Measurements from ENCODE around the gene MICU2. TPM values are rescaled to one million over a fixed set of nuclear protein-coding genes. Genes with fewer than 3 reads are reported as not detected.

The MICU2 gene
- total RNA-seq: 100 to 1,000 TPM in 2 of 5 donors, 10 to 100 TPM in 3; 20.9 to 110 (median 62.1) TPM
- 10 to 100 TPM; 28.3 to 46.4 (median 30.1) TPM for polyA plus RNA-seq
- long read RNA-seq, donor 1, partial matches to known transcripts: 0 of 4 reads
- long read RNA-seq, donor 1, other reads (novel, unspliced or antisense): 0 of 4 reads
- long read RNA-seq, donor 2, partial matches to known transcripts: 0 of 4 reads
- long read RNA-seq, donor 2, other reads (novel, unspliced or antisense): 0 of 4 reads
- long read RNA-seq, donor 3, partial matches to known transcripts: 0 of 4 reads
- long read RNA-seq, donor 3, other reads (novel, unspliced or antisense): 0 of 4 reads
- long read RNA-seq, donor 4, partial matches to known transcripts: 0 of 1 reads
- long read RNA-seq, donor 4, other reads (novel, unspliced or antisense): 0 of 1 reads
- long read RNA-seq, donor 5, transcript MICU2-201 (12 exons, 1,920 nt): major isoform, 7 of 10 reads
- long read RNA-seq, donor 5, partial matches to known transcripts: 0 of 10 reads
- long read RNA-seq, donor 5, other reads (novel, unspliced or antisense): 0 of 10 reads
- long read RNA-seq, donor 6, transcript MICU2-201 (12 exons, 1,920 nt): major isoform, 15 of 27 reads
- long read RNA-seq, donor 6, transcript MICU2-206 (3 exons, 1,009 nt): minor isoform, 6 of 27 reads
- long read RNA-seq, donor 6, partial matches to known transcripts: 6 of 27 reads
- long read RNA-seq, donor 6, other reads (novel, unspliced or antisense): 0 of 27 reads
- long read RNA-seq, donor 7, transcript MICU2-201 (12 exons, 1,920 nt): major isoform, 18 of 19 reads
- long read RNA-seq, donor 7, partial matches to known transcripts: 0 of 19 reads
- long read RNA-seq, donor 7, other reads (novel, unspliced or antisense): 0 of 19 reads
- long read RNA-seq, donor 8, transcript MICU2-201 (12 exons, 1,920 nt): major isoform, 5 of 7 reads
- long read RNA-seq, donor 8, partial matches to known transcripts: 0 of 7 reads
- long read RNA-seq, donor 8, other reads (novel, unspliced or antisense): 0 of 7 reads
- long read RNA-seq, donor 9, transcript MICU2-201 (12 exons, 1,920 nt): major isoform, 8 of 10 reads
- long read RNA-seq, donor 9, partial matches to known transcripts: 0 of 10 reads
- long read RNA-seq, donor 9, other reads (novel, unspliced or antisense): 0 of 10 reads
- long read RNA-seq, donor 10, partial matches to known transcripts: 0 of 1 reads
- long read RNA-seq, donor 10, other reads (novel, unspliced or antisense): 0 of 1 reads

- peaks cover 0 to 37% (median 26%) of the 10 kb centered on the region in 4 donors for H3K4me1 ChIP-seq
- WGBS, 5 donors: 0 to 1% (median 0%) methylated on average over 19 to 77 of the region's 77 CpGs
- TF ChIP-seq EP300 (IDR thresholded peaks at IDR 0.05) (no peak), CTCF (IDR thresholded peaks at IDR 0.05) (peak in 2 of 7 experiments; percentile 14 to 50), POLR2A (IDR thresholded peaks at IDR 0.05) (peak in 2 of 4 donors; percentile 60 to 91), POLR2AphosphoS5 (IDR thresholded peaks at IDR 0.05) (peak; percentile 71 to 93 (median 92))
- H3K27me3 ChIP-seq: peaks cover 0 to 16% (median 0%) of the 10 kb centered on the region in 3 donors
- H3K27ac ChIP-seq: peak within 1 kb of the TSS; percentile 95 to 100 (median 99)
- DNase-seq: peak; percentile 95 to 98
- peaks cover 0 to 12% (median 2%) of the 10 kb centered on the region in 4 donors for H3K36me3 ChIP-seq
- peak within 1 kb of the TSS; percentile 65 to 89 (median 70) for H3K4me3 ChIP-seq
- no peaks in the 10 kb centered on the region for H3K9me3 ChIP-seq
- intact Hi-C loops (cut with DNase I; ENCODE audit: low total_unique reads): no loop called here
Observed at GRCh38 chr13:21603531-21604448, at the start of gene MICU2. MICU2 (minus strand) TSS chr13:21604170; CDS start chr13:21604148, 22 bp downstream.

- Histone ChIP-seq H3K9me3 (no peaks in the 10 kb centered on the region), H3K27me3 (peaks cover 0 to 14% (median 0%) of the 10 kb centered on the region in 3 donors), H3K4me3 (no peak overlapping the region), H3K27ac (no peak overlapping the region), H3K4me1 (peaks cover 0 to 10% (median 0%) of the 10 kb centered on the region in 4 donors), H3K36me3 (no peaks in the 10 kb centered on the region)
- WGBS, 5 donors: 88 to 96% (median 91%) methylated on average over 2 of the region's 2 CpGs
- DNase-seq: no peak
- TF ChIP-seq POLR2A (IDR thresholded peaks at IDR 0.05) (no peak), POLR2AphosphoS5 (IDR thresholded peaks at IDR 0.05) (no peak), CTCF (IDR thresholded peaks at IDR 0.05) (no peak), EP300 (IDR thresholded peaks at IDR 0.05) (no peak)
- intact Hi-C loops (cut with DNase I; ENCODE audit: low total_unique reads): no loop called here
Observed at GRCh38 chr13:21641629-21642028, 37.7 kb upstream of the MICU2 start.

GRCh38 chr13:21639561-21639960, 35.6 kb upstream of the MICU2 start:
- H3K27ac ChIP-seq: no peak overlapping the region
- H3K4me3 ChIP-seq: no peak overlapping the region
- H3K36me3 ChIP-seq: no peaks in the 10 kb centered on the region
- DNase-seq: no peak
- H3K27me3 ChIP-seq: peaks cover 0 to 19% (median 0%) of the 10 kb centered on the region in 3 donors
- no peak for TF ChIP-seq POLR2A (IDR thresholded peaks at IDR 0.05)
- TF ChIP-seq CTCF (IDR thresholded peaks at IDR 0.05): no peak
- no peak for TF ChIP-seq EP300 (IDR thresholded peaks at IDR 0.05)
- no peak for TF ChIP-seq POLR2AphosphoS5 (IDR thresholded peaks at IDR 0.05)
- H3K9me3 ChIP-seq: no peaks in the 10 kb centered on the region
- WGBS, 5 donors: 75 to 87% (median 82%) methylated on average over 5 of the region's 5 CpGs
- intact Hi-C loops (cut with DNase I; ENCODE audit: low total_unique reads): no loop called here
- H3K4me1 ChIP-seq: peaks cover 0 to 10% (median 0%) of the 10 kb centered on the region in 4 donors
